Measurements from ENCODE around the gene SACM1L.

Gene SACM1L

GRCh38 chr3:45670991-45671390, 18.2 kb upstream of the SACM1L start:
- Histone ChIP-seq H3K4me1 (ENCODE audit: insufficient read depth, low read length) (peaks cover 4% of the 10 kb centered on the region), H3K9me3 (ENCODE audit: insufficient read depth, low read length, severe bottlenecking) (no peaks in the 10 kb centered on the region), H3K4me3 (ENCODE audit: low read depth in 1 of 2, low read length in 2 of 2) (no peak overlapping the region), H3K36me3 (ENCODE audit: insufficient read depth, low read length) (peaks cover 94% of the 10 kb centered on the region), H2AFZ (ENCODE audit: low read depth, low read length) (no peak overlapping the region), H3K9ac (ENCODE audit: low read depth, low read length) (no peak overlapping the region), H4K20me1 (ENCODE audit: insufficient read depth, low read length) (no peaks in the 10 kb centered on the region), H3K4me2 (ENCODE audit: insufficient read depth, low read length) (no peak overlapping the region), H3K27me3 (ENCODE audit: insufficient read depth, low read length, poor library complexity) (no peaks in the 10 kb centered on the region), H3K27ac (ENCODE audit: low read length) (peak overlapping the region; percentile 16; the same call in 1 of the 2 replicates), H3K79me2 (ENCODE audit: insufficient read depth, low read length) (peaks cover 4% of the 10 kb centered on the region; the same call in 1 of the 2 replicates)
- no peak for DNase-seq
- no peak for TF ChIP-seq CTCF (IDR thresholded peaks at IDR 0.05; ENCODE audit: borderline replicate concordance, extremely low read depth, low read length, poor library complexity, severe bottlenecking)
- no peak for TF ChIP-seq EZH2 (IDR thresholded peaks at IDR 0.05; ENCODE audit: borderline replicate concordance, low read depth, low read length, severe bottlenecking)
- no peak for ATAC-seq (ENCODE audit: insufficient read depth, low read depth)

GRCh38 chr3:45673273-45673672, 15.9 kb upstream of the SACM1L start:
- ATAC-seq (ENCODE audit: insufficient read depth, low read depth) = no peak
- no peak overlapping the region for H3K4me2 ChIP-seq (ENCODE audit: insufficient read depth, low read length)
- peaks cover 20% of the 10 kb centered on the region for H3K4me1 ChIP-seq (ENCODE audit: insufficient read depth, low read length)
- H3K4me3 ChIP-seq (ENCODE audit: low read depth in 1 of 2, low read length in 2 of 2) = no peak overlapping the region
- 0 out of 2 replicates have a peak, but pooled peaks cover 3% of the 10 kb centered on the region for H3K79me2 ChIP-seq (ENCODE audit: insufficient read depth, low read length)
- H3K9me3 ChIP-seq (ENCODE audit: insufficient read depth, low read length, severe bottlenecking) = no peaks in the 10 kb centered on the region
- H3K9ac ChIP-seq (ENCODE audit: low read depth, low read length) = no peak overlapping the region
- no peaks in the 10 kb centered on the region for H4K20me1 ChIP-seq (ENCODE audit: insufficient read depth, low read length)
- no peak overlapping the region for H3K27ac ChIP-seq (ENCODE audit: low read length)
- H3K27me3 ChIP-seq (ENCODE audit: insufficient read depth, low read length, poor library complexity) = no peaks in the 10 kb centered on the region
- H3K36me3 ChIP-seq (ENCODE audit: insufficient read depth, low read length) = peaks cover 90% of the 10 kb centered on the region
- TF ChIP-seq EZH2 (IDR thresholded peaks at IDR 0.05; ENCODE audit: borderline replicate concordance, low read depth, low read length, severe bottlenecking) (no peak), CTCF (IDR thresholded peaks at IDR 0.05; ENCODE audit: borderline replicate concordance, extremely low read depth, low read length, poor library complexity, severe bottlenecking) (no peak)
- no peak overlapping the region for H2AFZ ChIP-seq (ENCODE audit: low read depth, low read length)
- DNase-seq = no peak

GRCh38 chr3:45676325-45677032, 12.7 kb upstream of the SACM1L start:
- Histone ChIP-seq H3K27me3 (ENCODE audit: insufficient read depth, low read length, poor library complexity) (no peaks in the 10 kb centered on the region), H4K20me1 (ENCODE audit: insufficient read depth, low read length) (no peaks in the 10 kb centered on the region), H3K36me3 (ENCODE audit: insufficient read depth, low read length) (peaks cover 85% of the 10 kb centered on the region), H3K79me2 (ENCODE audit: insufficient read depth, low read length) (0 out of 2 replicates have a peak, but pooled peaks cover 3% of the 10 kb centered on the region), H3K9me3 (ENCODE audit: insufficient read depth, low read length, severe bottlenecking) (no peaks in the 10 kb centered on the region), H3K4me2 (ENCODE audit: insufficient read depth, low read length) (peak overlapping the region; percentile 57), H3K27ac (ENCODE audit: low read length) (peak overlapping the region; percentile 87), H3K9ac (ENCODE audit: low read depth, low read length) (peak overlapping the region; percentile 42), H2AFZ (ENCODE audit: low read depth, low read length) (peak overlapping the region; percentile 69; the same call in 1 of the 2 replicates), H3K4me1 (ENCODE audit: insufficient read depth, low read length) (peaks cover 20% of the 10 kb centered on the region), H3K4me3 (ENCODE audit: low read depth in 1 of 2, low read length in 2 of 2) (peak overlapping the region in 1 of 2 experiments; percentile 41; a peak in 2 of 4 replicates)
- DNase-seq (no peak), ATAC-seq (ENCODE audit: insufficient read depth, low read depth) (peak; percentile 42)
- TF ChIP-seq EZH2 (IDR thresholded peaks at IDR 0.05; ENCODE audit: borderline replicate concordance, low read depth, low read length, severe bottlenecking) (no peak), CTCF (IDR thresholded peaks at IDR 0.05; ENCODE audit: borderline replicate concordance, extremely low read depth, low read length, poor library complexity, severe bottlenecking) (no peak)
